HS-5 (cell line): ENCODE measurements around the gene ARHGAP26.

Experiments used
- DNase-seq: peaks from one replicate; pipeline ENCODE4 v3.0.0-alpha.2; 2012; ENCODE audit warnings: low read depth

Gene ARHGAP26

GRCh38 chr5:143222287-143223231 is 452.4 kb downstream of the ARHGAP26 start:
- DNase-seq = no peak

GRCh38 chr5:143224672-143225071 is 454.5 kb downstream of the ARHGAP26 start:
- no peak for DNase-seq

- no peak for DNase-seq
Measured at GRCh38 chr5:143225511-143225910, 455.3 kb downstream of the ARHGAP26 start.

GRCh38 chr5:143226361-143226760 is 456.2 kb downstream of the ARHGAP26 start:
- DNase-seq = no peak

GRCh38 chr5:143226872-143227271 is 456.7 kb downstream of the ARHGAP26 start:
- DNase-seq = no peak

GRCh38 chr5:143227301-143227700 is 457.1 kb downstream of the ARHGAP26 start:
- DNase-seq = no peak

- DNase-seq = no peak
Measured at GRCh38 chr5:143228597-143229293, 458.6 kb downstream of the ARHGAP26 start.

- no peak for DNase-seq
Measured at GRCh38 chr5:143229426-143229895, 459.3 kb downstream of the ARHGAP26 start.

GRCh38 chr5:143229896-143230675 is 459.9 kb downstream of the ARHGAP26 start:
- no peak for DNase-seq

- no peak for DNase-seq
Measured at GRCh38 chr5:143230676-143230996, 460.5 kb downstream of the ARHGAP26 start.

GRCh38 chr5:143231416-143231815 is 461.2 kb downstream of the ARHGAP26 start:
- DNase-seq = no peak

GRCh38 chr5:143231973-143232812 is 462.0 kb downstream of the ARHGAP26 start:
- DNase-seq = no peak

GRCh38 chr5:143233031-143233430 is 462.9 kb downstream of the ARHGAP26 start:
- DNase-seq = no peak

GRCh38 chr5:143234162-143234842 is 464.1 kb downstream of the ARHGAP26 start:
- DNase-seq = no peak

- no peak for DNase-seq
Measured at GRCh38 chr5:143235423-143235822, 465.2 kb downstream of the ARHGAP26 start.

- DNase-seq = no peak
Measured at GRCh38 chr5:143236682-143237081, 466.5 kb downstream of the ARHGAP26 start.

- DNase-seq = no peak
Measured at GRCh38 chr5:143237664-143238063, 467.5 kb downstream of the ARHGAP26 start.

GRCh38 chr5:143238620-143239019 is 468.4 kb downstream of the ARHGAP26 start:
- DNase-seq = no peak

- DNase-seq = no peak
Measured at GRCh38 chr5:143239882-143240518, 469.8 kb downstream of the ARHGAP26 start.

- no peak for DNase-seq
Measured at GRCh38 chr5:143241892-143242291, 471.7 kb downstream of the ARHGAP26 start.
